HepG2 (cell line): ENCODE results near the gene C11orf24.

Experiments used
- POLR2A ChIP-seq, 2 experiments: IDR thresholded peaks; 2 replicates each; pipeline ENCODE4 v1.6.1; 2011; ENCODE audit warnings: low read depth in 2 of 2, low read length in 2 of 2, mild to moderate bottlenecking in 1 of 2, moderate library complexity in 1 of 2; ENCODE audit not compliant: insufficient read depth in 1 of 2
- TAF1 ChIP-seq: sonication (generic); formaldehyde crosslinking; IDR thresholded peaks from 2 replicates; pipeline ENCODE4 v1.4.0; 2020; ENCODE audit warnings: missing genetic modification reagents

- TF ChIP-seq POLR2A (IDR thresholded peaks at IDR 0.05; ENCODE audit: insufficient read depth in 1 of 2, low read depth in 2 of 2, low read length in 2 of 2) (no peak), TAF1 (CRISPR knock-in tag) (no peak)
These were observed 2.5 kb upstream of the C11orf24 start for GRCh38 chr11:68274306-68274705.
